Epithelial cell of esophagus (primary cell): ENCODE data around the gene ERC2.
A peak's percentile ranks its signal among the peaks of the same experiment; 100 is the strongest.

Experiments
- DNase-seq: peaks from one replicate; pipeline ENCODE4 v3.0.0; 2010; ENCODE audit warnings: low read depth
- H3K4me3 ChIP-seq: 2 replicates; pipeline ENCODE4 v1.5.1; 2011; ENCODE audit warnings: mild to moderate bottlenecking, low read length, control low read depth
- CTCF ChIP-seq: IDR thresholded peaks from 2 replicates; pipeline ENCODE4 v1.5.1; 2011; ENCODE audit warnings: low read depth, mild to moderate bottlenecking, low read length, control low read depth, inconsistent platforms; ENCODE audit not compliant: insufficient read depth; ENCODE audit errors: missing control alignments

The ERC2 gene

GRCh38 chr3:55750525-55750924 lies 717.7 kb downstream of the ERC2 start:
- no peak for TF ChIP-seq CTCF
- DNase-seq: peak; percentile 90
- H3K4me3 ChIP-seq: no peak overlapping the region

- no peak for DNase-seq
- no peak for TF ChIP-seq CTCF
- no peak overlapping the region for H3K4me3 ChIP-seq
Measured at GRCh38 chr3:55749036-55749435, 719.2 kb downstream of the ERC2 start.

GRCh38 chr3:55746808-55747413 lies 721.4 kb downstream of the ERC2 start:
- peak; percentile 27 for TF ChIP-seq CTCF
- DNase-seq: peak; percentile 2
- H3K4me3 ChIP-seq: no peak overlapping the region

GRCh38 chr3:55742832-55743136 lies 725.5 kb downstream of the ERC2 start:
- no peak for DNase-seq
- H3K4me3 ChIP-seq: no peak overlapping the region
- no peak for TF ChIP-seq CTCF

GRCh38 chr3:55742022-55742831 lies 726.0 kb downstream of the ERC2 start:
- DNase-seq: no peak
- no peak for TF ChIP-seq CTCF
- no peak overlapping the region for H3K4me3 ChIP-seq

- no peak overlapping the region for H3K4me3 ChIP-seq
- TF ChIP-seq CTCF: no peak
- DNase-seq: no peak
Measured at GRCh38 chr3:55737186-55737585, 731.1 kb downstream of the ERC2 start.

- H3K4me3 ChIP-seq: no peak overlapping the region
- no peak for DNase-seq
- TF ChIP-seq CTCF: no peak
Measured at GRCh38 chr3:55735976-55736375, 732.3 kb downstream of the ERC2 start.
